Measurements from ENCODE around the gene RWDD2A. TPM values are rescaled to one million over a fixed set of nuclear protein-coding genes. Genes with fewer than 3 reads are reported as not detected.

Gene RWDD2A
- total and polyA plus RNA-seq, 2 donors (not counting 1 experiment from before 2014, with no cell fraction given): 4.6 to 6.9 TPM

DNA sequence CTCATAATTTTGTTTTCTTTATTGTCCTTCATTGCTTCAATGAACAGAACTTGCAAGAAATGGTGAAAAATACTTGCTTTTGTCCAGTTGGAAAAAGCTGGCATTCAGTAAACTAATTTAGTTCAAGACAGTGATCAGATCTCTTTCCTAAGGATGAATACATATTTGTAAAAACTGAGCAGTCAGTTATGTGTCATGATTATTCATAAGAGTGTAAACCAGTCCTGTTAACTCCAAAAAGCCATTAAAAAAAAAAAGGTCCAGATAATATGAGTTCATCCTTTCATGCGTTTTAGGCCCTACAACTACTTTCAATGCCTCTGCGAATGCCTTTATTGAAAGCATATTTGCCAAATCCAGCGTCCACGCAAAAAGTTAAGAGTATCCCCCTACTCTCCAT is 701 bp upstream of the RWDD2A start:
- DNase-seq (ENCODE audit: low read depth in 2 of 2): peak; percentile 15 to 31
- peak overlapping the region; percentile 45 for H2AFZ ChIP-seq (ENCODE audit: low read length)

DNA sequence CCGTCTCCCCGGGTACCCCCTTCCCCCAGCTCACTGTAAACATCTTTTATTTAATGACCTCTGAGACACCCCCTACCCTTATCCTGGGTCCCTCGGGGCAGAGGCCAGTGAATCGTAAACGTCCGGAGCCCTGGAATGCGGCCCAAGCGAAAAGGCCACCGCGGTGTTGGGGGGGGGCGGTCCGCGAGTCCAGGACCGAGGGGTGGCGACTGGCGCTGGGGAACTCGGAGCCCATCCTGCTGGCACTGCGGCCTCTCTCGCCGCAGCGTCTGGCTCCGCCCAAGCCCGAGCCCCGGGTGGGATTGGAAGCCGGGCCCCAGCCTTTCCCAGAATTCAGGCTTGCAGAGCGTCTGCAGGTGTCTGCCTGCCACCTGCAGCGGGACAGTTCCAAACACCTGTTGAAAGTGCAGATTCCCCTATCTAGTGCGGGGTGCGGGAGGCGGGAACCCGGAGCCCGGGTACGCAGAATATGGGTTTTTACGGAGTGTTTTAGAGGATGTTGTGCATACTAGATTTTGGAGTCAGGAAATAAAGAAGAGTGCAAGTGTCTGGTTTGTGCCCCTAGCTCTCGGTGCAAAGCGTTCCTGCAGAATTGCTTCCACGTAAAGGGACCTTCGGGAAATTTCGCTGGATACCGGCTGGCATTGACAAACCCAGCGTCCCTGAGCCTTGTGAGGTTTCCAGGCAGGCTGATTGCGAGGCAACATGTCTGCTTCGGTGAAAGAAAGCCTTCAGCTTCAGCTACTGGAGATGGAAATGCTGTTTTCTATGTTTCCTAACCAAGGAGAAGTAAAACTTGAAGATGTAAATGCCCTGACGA is 800 bp downstream of the RWDD2A start:
- peak; percentile 17 to 33 for DNase-seq (ENCODE audit: low read depth in 2 of 2)
- H4K20me1 ChIP-seq (ENCODE audit: control insufficient read depth, extremely low read depth, insufficient read depth, low read length): no peaks in the 10 kb centered on the region
- H3K27me3 ChIP-seq (ENCODE audit: control insufficient read depth, insufficient read depth, low read length): no peaks in the 10 kb centered on the region

More for the DNA sequence above, 701 bp upstream of the RWDD2A start:
- H3K9me3 ChIP-seq (ENCODE audit: control insufficient read depth, insufficient read depth, low read depth, low read length): no peaks in the 10 kb centered on the region
- peak overlapping the region; percentile 92 for H3K9ac ChIP-seq (ENCODE audit: insufficient read depth, low read length)
- peaks cover 43% of the 10 kb centered on the region for H3K79me2 ChIP-seq (ENCODE audit: control insufficient read depth, insufficient read depth, low read length)
- TF ChIP-seq EZH2 (IDR thresholded peaks at IDR 0.05; ENCODE audit: low read length, missing control alignments): no peak
- TF ChIP-seq, protein P1, sequence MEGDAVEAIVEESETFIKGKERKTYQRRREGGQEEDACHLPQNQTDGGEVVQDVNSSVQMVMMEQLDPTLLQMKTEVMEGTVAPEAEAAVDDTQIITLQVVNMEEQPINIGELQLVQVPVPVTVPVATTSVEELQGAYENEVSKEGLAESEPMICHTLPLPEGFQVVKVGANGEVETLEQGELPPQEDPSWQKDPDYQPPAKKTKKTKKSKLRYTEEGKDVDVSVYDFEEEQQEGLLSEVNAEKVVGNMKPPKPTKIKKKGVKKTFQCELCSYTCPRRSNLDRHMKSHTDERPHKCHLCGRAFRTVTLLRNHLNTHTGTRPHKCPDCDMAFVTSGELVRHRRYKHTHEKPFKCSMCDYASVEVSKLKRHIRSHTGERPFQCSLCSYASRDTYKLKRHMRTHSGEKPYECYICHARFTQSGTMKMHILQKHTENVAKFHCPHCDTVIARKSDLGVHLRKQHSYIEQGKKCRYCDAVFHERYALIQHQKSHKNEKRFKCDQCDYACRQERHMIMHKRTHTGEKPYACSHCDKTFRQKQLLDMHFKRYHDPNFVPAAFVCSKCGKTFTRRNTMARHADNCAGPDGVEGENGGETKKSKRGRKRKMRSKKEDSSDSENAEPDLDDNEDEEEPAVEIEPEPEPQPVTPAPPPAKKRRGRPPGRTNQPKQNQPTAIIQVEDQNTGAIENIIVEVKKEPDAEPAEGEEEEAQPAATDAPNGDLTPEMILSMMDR (conservative IDR thresholded peaks at IDR 0.05 in 1 of 2, IDR thresholded peaks at IDR 0.05 in 1 of 2; ENCODE audit: low read depth in 1 of 2, low read length in 2 of 2): no peak
- H3K36me3 ChIP-seq (ENCODE audit: control insufficient read depth, insufficient read depth, low read length): peaks cover 2% of the 10 kb centered on the region
- H3K4me3 ChIP-seq (replicated peaks in 1 of 4; ENCODE audit: control extremely low read depth in 1 of 4, insufficient read depth in 1 of 4, low read depth in 3 of 4, low read length in 4 of 4): peak overlapping the region; percentile 80 to 97 (median 92)
- peak overlapping the region; percentile 82 for H3K4me2 ChIP-seq (ENCODE audit: extremely low read depth, insufficient read depth, low read length)
- H3K4me1 ChIP-seq (ENCODE audit: control insufficient read depth, extremely low read depth, insufficient read depth, low read length): no peaks in the 10 kb centered on the region
- H3K27ac ChIP-seq (ENCODE audit: insufficient read depth, low read length): peak overlapping the region; percentile 85
- no peaks in the 10 kb centered on the region for H4K20me1 ChIP-seq (ENCODE audit: control insufficient read depth, extremely low read depth, insufficient read depth, low read length)
- no peaks in the 10 kb centered on the region for H3K27me3 ChIP-seq (ENCODE audit: control insufficient read depth, insufficient read depth, low read length)

DNA sequence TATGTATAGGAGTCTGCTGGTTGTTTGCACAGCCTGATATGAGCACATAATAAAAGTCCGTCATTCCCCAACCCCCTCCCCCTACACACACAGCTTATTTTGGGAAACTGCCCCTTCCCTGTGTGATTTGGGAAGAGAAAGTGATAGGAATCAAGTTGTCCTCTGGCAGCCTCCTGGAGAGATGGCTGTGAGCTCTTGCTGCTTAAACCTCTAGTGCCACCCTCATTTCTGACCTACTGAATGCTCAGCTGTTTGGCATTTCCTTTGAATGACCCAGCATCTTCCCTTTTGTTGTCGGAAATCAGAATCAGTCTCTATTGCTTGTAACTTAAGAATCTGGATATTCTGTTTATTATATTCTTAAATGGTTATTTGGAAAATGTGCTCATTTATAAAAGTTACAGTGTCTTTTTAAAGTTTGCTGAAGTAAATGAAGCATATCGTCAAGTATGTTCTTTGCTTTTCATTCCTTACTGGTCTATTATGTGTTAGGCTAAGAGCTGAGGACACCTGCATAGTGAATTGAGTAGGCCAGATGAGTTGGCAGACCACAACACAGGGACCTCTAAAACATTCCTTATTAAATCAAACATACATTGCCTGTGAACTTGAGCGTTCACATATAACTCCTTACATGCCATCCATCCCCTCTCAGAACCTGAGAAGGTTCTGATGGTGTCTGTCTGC is 5.5 kb downstream of the RWDD2A start:
- Histone ChIP-seq H3K36me3 (ENCODE audit: control insufficient read depth, insufficient read depth, low read length) (no peaks in the 10 kb centered on the region), H3K9me3 (ENCODE audit: control insufficient read depth, insufficient read depth, low read depth, low read length) (no peaks in the 10 kb centered on the region), H2AFZ (ENCODE audit: low read length) (no peak overlapping the region), H3K4me2 (ENCODE audit: extremely low read depth, insufficient read depth, low read length) (no peak overlapping the region), H4K20me1 (ENCODE audit: control insufficient read depth, extremely low read depth, insufficient read depth, low read length) (no peaks in the 10 kb centered on the region), H3K4me3 (replicated peaks in 1 of 4; ENCODE audit: control extremely low read depth in 1 of 4, insufficient read depth in 1 of 4, low read depth in 3 of 4, low read length in 4 of 4) (no peak overlapping the region), H3K9ac (ENCODE audit: insufficient read depth, low read length) (no peak overlapping the region), H3K79me2 (ENCODE audit: control insufficient read depth, insufficient read depth, low read length) (no peaks in the 10 kb centered on the region), H3K4me1 (ENCODE audit: control insufficient read depth, extremely low read depth, insufficient read depth, low read length) (no peaks in the 10 kb centered on the region), H3K27ac (ENCODE audit: insufficient read depth, low read length) (no peak overlapping the region), H3K27me3 (ENCODE audit: control insufficient read depth, insufficient read depth, low read length) (no peaks in the 10 kb centered on the region)
- TF ChIP-seq EZH2 (IDR thresholded peaks at IDR 0.05; ENCODE audit: low read length, missing control alignments): no peak
- TF ChIP-seq, protein P1 (conservative IDR thresholded peaks at IDR 0.05 in 1 of 2, IDR thresholded peaks at IDR 0.05 in 1 of 2; ENCODE audit: low read depth in 1 of 2, low read length in 2 of 2): no peak
- DNase-seq (ENCODE audit: low read depth in 2 of 2): peak in 1 of 2 donors; percentile 60

More for the DNA sequence above, 800 bp downstream of the RWDD2A start:
- H3K4me1 ChIP-seq (ENCODE audit: control insufficient read depth, extremely low read depth, insufficient read depth, low read length): no peaks in the 10 kb centered on the region
- H3K27ac ChIP-seq (ENCODE audit: insufficient read depth, low read length): peak overlapping the region; percentile 85
- H3K9me3 ChIP-seq (ENCODE audit: control insufficient read depth, insufficient read depth, low read depth, low read length): no peaks in the 10 kb centered on the region
- H3K9ac ChIP-seq (ENCODE audit: insufficient read depth, low read length): peak overlapping the region; percentile 92
- H3K4me2 ChIP-seq (ENCODE audit: extremely low read depth, insufficient read depth, low read length): peak overlapping the region; percentile 86
- peak overlapping the region; percentile 58 for H2AFZ ChIP-seq (ENCODE audit: low read length)
- no peaks in the 10 kb centered on the region for H3K36me3 ChIP-seq (ENCODE audit: control insufficient read depth, insufficient read depth, low read length)
- no peak for TF ChIP-seq EZH2 (IDR thresholded peaks at IDR 0.05; ENCODE audit: low read length, missing control alignments)
- TF ChIP-seq, protein P1 (conservative IDR thresholded peaks at IDR 0.05 in 1 of 2, IDR thresholded peaks at IDR 0.05 in 1 of 2; ENCODE audit: low read depth in 1 of 2, low read length in 2 of 2): no peak
- peaks cover 39% of the 10 kb centered on the region for H3K79me2 ChIP-seq (ENCODE audit: control insufficient read depth, insufficient read depth, low read length)
- H3K4me3 ChIP-seq (replicated peaks in 1 of 4; ENCODE audit: control extremely low read depth in 1 of 4, insufficient read depth in 1 of 4, low read depth in 3 of 4, low read length in 4 of 4): peak overlapping the region; percentile 80 to 97 (median 92)
